PFSK-1 (cell line): ENCODE results near the gene LDLRAP1.

Experiments
- FOXP2 ChIP-seq: optimal IDR thresholded peaks from 2 replicates; pipeline ENCODE3; 2011; ENCODE audit warnings: borderline replicate concordance, control low read depth, inconsistent platforms; ENCODE audit not compliant: insufficient read depth; ENCODE audit errors: extremely low read length, extremely low read depth
- POLR2AphosphoS5 ChIP-seq: IDR thresholded peaks from 2 replicates; pipeline ENCODE4 v1.6.1; 2012; ENCODE audit warnings: low read depth, mild to moderate bottlenecking, control low read depth, low read length, moderate library complexity
- REST ChIP-seq, 2 experiments: IDR thresholded peaks; 2 replicates each; pipeline versions ENCODE4 v1.6.1 to v1.8.0; 2011 to 2012; ENCODE audit warnings: low read depth in 2 of 2, low read length in 2 of 2, control low read depth in 1 of 2, inconsistent platforms in 1 of 2, mild to moderate bottlenecking in 1 of 2, moderate library complexity in 1 of 2; ENCODE audit not compliant: insufficient read depth in 1 of 2
- SIN3A ChIP-seq: IDR thresholded peaks from 2 replicates; pipeline ENCODE4 v1.6.1; 2012; ENCODE audit warnings: mild to moderate bottlenecking, low read length, moderate library complexity, borderline replicate concordance; ENCODE audit not compliant: insufficient read depth
- TAF1 ChIP-seq: IDR thresholded peaks from 2 replicates; pipeline ENCODE4 v1.6.1; 2012; ENCODE audit warnings: low read length, control low read depth, borderline replicate concordance; ENCODE audit not compliant: insufficient read depth

Gene LDLRAP1

GRCh38 chr1:25563330-25564215 lies 20.2 kb downstream of the LDLRAP1 start:
- TF ChIP-seq FOXP2 (no peak), POLR2AphosphoS5 (no peak), TAF1 (no peak), REST (IDR thresholded peaks at IDR 0.05; ENCODE audit: insufficient read depth in 1 of 2, low read depth in 2 of 2, low read length in 2 of 2) (no peak), SIN3A (no peak)

- no peak for TF ChIP-seq REST (IDR thresholded peaks at IDR 0.05; ENCODE audit: insufficient read depth in 1 of 2, low read depth in 2 of 2, low read length in 2 of 2)
- no peak for TF ChIP-seq FOXP2
- no peak for TF ChIP-seq TAF1
- no peak for TF ChIP-seq POLR2AphosphoS5
- no peak for TF ChIP-seq SIN3A
Measured at GRCh38 chr1:25564777-25565574, 21.6 kb downstream of the LDLRAP1 start.

GRCh38 chr1:25565626-25566025 lies 22.2 kb downstream of the LDLRAP1 start:
- TF ChIP-seq POLR2AphosphoS5, result no peak
- no peak for TF ChIP-seq TAF1
- no peak for TF ChIP-seq FOXP2
- no peak for TF ChIP-seq SIN3A
- TF ChIP-seq REST (IDR thresholded peaks at IDR 0.05; ENCODE audit: insufficient read depth in 1 of 2, low read depth in 2 of 2, low read length in 2 of 2), result no peak

DNA sequence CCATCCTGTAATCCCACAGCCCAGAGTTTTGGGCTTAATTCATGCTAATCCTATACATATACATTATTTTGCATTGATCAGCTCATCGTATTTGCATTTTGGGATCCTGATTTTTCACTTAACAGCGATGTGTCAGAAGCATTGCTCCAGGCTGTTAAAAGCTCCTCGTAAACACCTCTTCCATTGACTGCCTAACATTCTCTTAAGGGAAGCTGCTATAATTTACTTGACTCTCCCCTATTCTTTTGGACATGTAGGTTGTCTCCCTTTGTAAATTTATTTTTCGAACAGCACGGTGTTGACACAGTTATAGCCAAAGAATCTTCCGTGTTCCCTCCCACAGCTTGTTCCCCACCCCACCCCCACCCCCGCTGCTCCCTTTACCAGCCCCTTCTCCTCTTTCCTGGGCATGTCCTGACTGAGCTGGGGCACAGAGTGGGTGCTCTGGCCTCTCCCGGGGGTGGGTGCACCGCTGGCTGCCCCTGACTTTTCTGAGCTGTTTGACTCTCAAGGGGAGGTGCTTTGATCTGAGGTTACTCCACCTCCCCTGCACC lies 22.8 kb downstream of the LDLRAP1 start:
- TF ChIP-seq SIN3A, result no peak
- TF ChIP-seq FOXP2, result no peak
- TF ChIP-seq TAF1, result no peak
- TF ChIP-seq POLR2AphosphoS5, result no peak
- no peak for TF ChIP-seq REST (IDR thresholded peaks at IDR 0.05; ENCODE audit: insufficient read depth in 1 of 2, low read depth in 2 of 2, low read length in 2 of 2)
